Stimulated activated CD4-positive, alpha-beta T cell treated with anti-CD3 and anti-CD28 coated beads, Interleukin-2, amount 100 ng/mL, for 24 hours (primary cell): ENCODE data around the gene P3R3URF.

Experiments used
- DNase-seq, 2 donors: peaks; one replicate each; pipeline ENCODE4 v3.0.0-alpha.2; 2020

The P3R3URF gene

GRCh38 chr1:46193984-46194570 is 17.8 kb upstream of the P3R3URF start:
- DNase-seq = no peak

- DNase-seq = no peak
These were observed 17.0 kb upstream of the P3R3URF start for GRCh38 chr1:46193285-46193684.

GRCh38 chr1:46192171-46192570 is 15.9 kb upstream of the P3R3URF start:
- DNase-seq = no peak

GRCh38 chr1:46191033-46191701 is 14.9 kb upstream of the P3R3URF start:
- DNase-seq = no peak

GRCh38 chr1:46190539-46190938 is 14.3 kb upstream of the P3R3URF start:
- DNase-seq = no peak

GRCh38 chr1:46188295-46189030 is 12.2 kb upstream of the P3R3URF start:
- DNase-seq = no peak

- DNase-seq = no peak
These were observed 11.0 kb upstream of the P3R3URF start for GRCh38 chr1:46187106-46187869.

- no peak for DNase-seq
These were observed 9.8 kb upstream of the P3R3URF start for GRCh38 chr1:46186076-46186475.

- DNase-seq = peak; percentile 60 to 79
These were observed 8.8 kb upstream of the P3R3URF start for GRCh38 chr1:46184920-46185658.

- DNase-seq = no peak
These were observed 7.8 kb upstream of the P3R3URF start for GRCh38 chr1:46183926-46184557.

- DNase-seq = no peak
These were observed 7.0 kb upstream of the P3R3URF start for GRCh38 chr1:46183079-46183847.

GRCh38 chr1:46181343-46182260 is 5.3 kb upstream of the P3R3URF start:
- no peak for DNase-seq

- no peak for DNase-seq
These were observed 3.9 kb upstream of the P3R3URF start for GRCh38 chr1:46180082-46180616.

- DNase-seq = peak; percentile 64 to 75
These were observed 3.1 kb upstream of the P3R3URF start for GRCh38 chr1:46179138-46180081.

- no peak for DNase-seq
These were observed 1.0 kb downstream of the P3R3URF start for GRCh38 chr1:46175243-46175642.

- no peak for DNase-seq
These were observed 1.6 kb downstream of the P3R3URF start, which contains the start of gene TSPAN1 for GRCh38 chr1:46174448-46175231. TSPAN1 (plus strand) TSS chr1:46175087; CDS start chr1:46181108, 6,021 bp downstream.

- DNase-seq = no peak
These were observed 2.9 kb downstream of the P3R3URF start for GRCh38 chr1:46173361-46173856.

- DNase-seq = no peak
These were observed 4.0 kb downstream of the P3R3URF start for GRCh38 chr1:46172321-46172720.
